ENCODE results near the gene MRPS16.
A peak's percentile ranks its signal among the peaks of the same experiment; 100 is the strongest.
"Not testable (repeated sequence)": the region's sequence is repeated elsewhere in the genome, so short reads cannot be mapped to it uniquely, and the experiment has no call there.

Gene MRPS16

GRCh38 chr10:73252445-73253224 lies at the start of gene MRPS16:
MRPS16 (minus strand) TSS chr10:73252644; CDS start chr10:73252482, 162 bp downstream.
- DNase-seq = peak; percentile 93

- DNase-seq = no peak
Measured at GRCh38 chr10:73296946-73297345, 44.5 kb upstream of the MRPS16 start.

GRCh38 chr10:73293461-73293860 lies 41.0 kb upstream of the MRPS16 start:
- no peak for DNase-seq

GRCh38 chr10:73289958-73290357 lies 37.5 kb upstream of the MRPS16 start:
- DNase-seq = no peak

GRCh38 chr10:73287441-73287840 lies 35.0 kb upstream of the MRPS16 start:
- no peak for DNase-seq

- no peak for DNase-seq
Measured at GRCh38 chr10:73281097-73281496, 28.7 kb upstream of the MRPS16 start.

- no peak for DNase-seq
Measured at GRCh38 chr10:73264423-73264822, 12.0 kb upstream of the MRPS16 start.

- DNase-seq = no peak
Measured at GRCh38 chr10:73263693-73264347, 11.4 kb upstream of the MRPS16 start.

GRCh38 chr10:73262880-73263555 lies 10.6 kb upstream of the MRPS16 start:
- no peak for DNase-seq

GRCh38 chr10:73262105-73262730 lies 9.8 kb upstream of the MRPS16 start:
- DNase-seq = no peak

- no peak for DNase-seq
Measured at GRCh38 chr10:73261362-73261995, 9.0 kb upstream of the MRPS16 start.

GRCh38 chr10:73258612-73259011 lies 6.2 kb upstream of the MRPS16 start:
- not testable (repeated sequence) for DNase-seq

- no peak for DNase-seq
Measured at GRCh38 chr10:73253225-73253555, 746 bp upstream of the MRPS16 start.

- peak; percentile 10 for DNase-seq
Measured at GRCh38 chr10:73251683-73252444, 580 bp downstream of the MRPS16 start.

- DNase-seq = no peak
Measured at GRCh38 chr10:73248259-73248724, 4.2 kb downstream of the MRPS16 start.

GRCh38 chr10:73247509-73248258 lies 4.8 kb downstream of the MRPS16 start:
- no peak for DNase-seq

GRCh38 chr10:73246646-73247508 lies 5.6 kb downstream of the MRPS16 start, which contains the start of gene DNAJC9:
DNAJC9 (minus strand) TSS chr10:73247255; CDS start chr10:73247189, 66 bp downstream.
- DNase-seq = peak; percentile 97

- no peak for DNase-seq
Measured at GRCh38 chr10:73246322-73246645, 6.2 kb downstream of the MRPS16 start.

GRCh38 chr10:73244866-73245477 lies 7.5 kb downstream of the MRPS16 start:
- DNase-seq = no peak

- DNase-seq = no peak
Measured at GRCh38 chr10:73239908-73240307, 12.5 kb downstream of the MRPS16 start.

All from activated naive CD4-positive, alpha-beta T cell treated with Interleukin-2 at 50 U/mL for 16 hours (primary cell).